Endothelial cell of umbilical vein (primary cell): Measurements from ENCODE around the gene GBF1. TPM values are rescaled to one million over a fixed set of nuclear protein-coding genes. Genes with fewer than 3 reads are reported as not detected.

Source experiments
- BruUV-seq: library from RNA; stranded (reverse); fragments of 400-500 nt; replicated peaks from 2 replicates; lab custom pipeline; 2021; lab: Mats Ljungman, UMichigan
- CTCF ChIA-PET: fragments of 300-600, 350-600 bp; sonication (Branson Sonifier 250); formaldehyde crosslinking; loops from one replicate; lab custom pipeline; 2021; ENCODE audit warnings: antibody characterized with exemption, inconsistent platforms; lab: Charles Lee
- POLR2A ChIA-PET: fragments of 300-600, 350-600 bp; sonication (Branson Sonifier 250); formaldehyde crosslinking; loops from one replicate; lab custom pipeline; 2021; ENCODE audit warnings: antibody characterized with exemption, inconsistent platforms; lab: Charles Lee
- DNase-seq: peaks from one replicate; pipeline ENCODE4 v3.0.0-alpha.2; 2011; ENCODE audit warnings: low read depth, low spot score
- FAIRE-seq: peaks from 2 replicates; lab custom pipeline; 2011; peaks lifted over from hg19 to GRCh38; lab: Jason Lieb, UNC
- H2AFZ ChIP-seq: 2 replicates; pipeline ENCODE4 v1.6.0; 2012; ENCODE audit warnings: low read depth, low read length, control low read depth, inconsistent platforms
- H3K27ac ChIP-seq: 2 replicates; pipeline ENCODE4 v1.5.1; 2011; ENCODE audit warnings: low read depth, mild to moderate bottlenecking, control low read depth, low read length, moderate library complexity; ENCODE audit not compliant: insufficient read depth
- H3K27me3 ChIP-seq, 2 experiments: 2 replicates each; pipeline versions ENCODE4 v1.6.0 to v1.6.1; 2011; ENCODE audit warnings: low read length in 2 of 2, mixed read lengths in 1 of 2; ENCODE audit not compliant: control insufficient read depth in 2 of 2, insufficient read depth in 2 of 2
- H3K36me3 ChIP-seq, 2 experiments: 2 replicates in 1 of 2; 3 replicates in 1 of 2; pipeline ENCODE4 v1.5.1; 2011; ENCODE audit warnings: low read length in 2 of 2, mild to moderate bottlenecking in 1 of 2, moderate library complexity in 1 of 2; ENCODE audit not compliant: control insufficient read depth in 2 of 2, insufficient read depth in 2 of 2; ENCODE audit errors: extremely low read depth in 1 of 2
- H3K4me1 ChIP-seq: 3 replicates; pipeline ENCODE4 v1.5.1; 2011; ENCODE audit warnings: mild to moderate bottlenecking, low read length; ENCODE audit not compliant: control insufficient read depth, insufficient read depth; ENCODE audit errors: extremely low read depth
- H3K4me2 ChIP-seq: 2 replicates; pipeline ENCODE4 v1.6.1; 2011; ENCODE audit warnings: low read length, control low read depth, mixed read lengths; ENCODE audit not compliant: insufficient read depth
- H3K4me3 ChIP-seq, 3 experiments: fragments of 200-600 bp in 1 of 3; sonication (generic), shearing (Covaris generic) in 1 of 3; replicated peaks in 1 of 3; 2 replicates each; pipeline ENCODE4 v1.5.1; 2011 to 2016; ENCODE audit warnings: control low read depth in 3 of 3, low read length in 3 of 3, mild to moderate bottlenecking in 2 of 3, inconsistent platforms in 1 of 3, low read depth in 1 of 3, moderate library complexity in 1 of 3; ENCODE audit not compliant: insufficient read depth in 1 of 3
- H3K79me2 ChIP-seq: 2 replicates; pipeline ENCODE4 v1.6.0; 2012; ENCODE audit warnings: low read length, inconsistent platforms; ENCODE audit not compliant: control insufficient read depth, insufficient read depth
- H3K9ac ChIP-seq: replicated peaks from 2 replicates; pipeline ENCODE3; 2011; ENCODE audit warnings: low read length, control low read depth; ENCODE audit not compliant: insufficient read depth; ENCODE audit errors: extremely low read depth
- H3K9me1 ChIP-seq: replicated peaks from 3 replicates; pipeline ENCODE4 v1.6.0; 2011; ENCODE audit warnings: mild to moderate bottlenecking, low read length; ENCODE audit not compliant: control insufficient read depth, insufficient read depth; ENCODE audit errors: extremely low read depth
- H3K9me3 ChIP-seq: replicated peaks from 2 replicates; pipeline ENCODE4 v1.5.1; 2012; ENCODE audit warnings: low read length, inconsistent platforms; ENCODE audit not compliant: control insufficient read depth, insufficient read depth
- H4K20me1 ChIP-seq: replicated peaks from 2 replicates; pipeline ENCODE3; 2011; ENCODE audit warnings: mild to moderate bottlenecking, low read length; ENCODE audit not compliant: control insufficient read depth, insufficient read depth; ENCODE audit errors: extremely low read depth
- EZH2 ChIP-seq: IDR thresholded peaks from 2 replicates; pipeline ENCODE4 v1.6.1; 2012; ENCODE audit warnings: borderline replicate concordance, low read depth, mild to moderate bottlenecking, moderate library complexity, low read length, inconsistent platforms; ENCODE audit not compliant: severe bottlenecking
- FOS ChIP-seq: IDR thresholded peaks from 2 replicates; pipeline ENCODE4 v1.6.1; 2011; ENCODE audit warnings: mild to moderate bottlenecking, low read length, moderate library complexity, borderline replicate concordance; ENCODE audit not compliant: insufficient read depth
- GATA2 ChIP-seq: IDR thresholded peaks from 2 replicates; pipeline ENCODE4 v1.7.0; 2011; ENCODE audit warnings: low read depth, mild to moderate bottlenecking, moderate library complexity, mixed read lengths, low read length; ENCODE audit not compliant: insufficient read length, insufficient read depth
- JUN ChIP-seq: IDR thresholded peaks from 2 replicates; pipeline ENCODE4 v1.6.1; 2011; ENCODE audit warnings: borderline replicate concordance, low read depth; ENCODE audit not compliant: insufficient read length, insufficient read depth
- MYC ChIP-seq: IDR thresholded peaks from one replicate; pipeline ENCODE4 v1.6.1; 2011; ENCODE audit warnings: mild to moderate bottlenecking, low read depth, low read length
- POLR2A ChIP-seq: IDR thresholded peaks from 2 replicates; pipeline ENCODE4 v1.6.1; 2012; ENCODE audit warnings: low read depth, mild to moderate bottlenecking, control low read depth, low read length
- POLR2AphosphoS5 ChIP-seq: IDR thresholded peaks from 2 replicates; pipeline ENCODE4 v1.6.1; 2012; ENCODE audit warnings: low read depth, mild to moderate bottlenecking, control low read depth, low read length, moderate library complexity; ENCODE audit not compliant: insufficient read depth
- dilution Hi-C: fragments of 300-500 bp; cut with MboI; formaldehyde crosslinking; loops from one replicate; pipeline ENCODE4 v1.15.0; 2019; ENCODE audit warnings: low sequenced_read_pairs; ENCODE audit not compliant: extremely low pct_ligation_motif_present
- intact Hi-C: fragments of 100-400 bp; cut with micrococcal nuclease; formaldehyde crosslinking; loops from one replicate; pipeline ENCODE4 v1.10.0; 2022
- polyA plus RNA-seq, 4 experiments: library from polyadenylated mRNA; depleted of rRNA in 3 of 4; stranded (reverse) in 3 of 4; unstranded in 1 of 4; fragments of >200 nt; gene quantifications; 2 replicates each; pipeline versions ENCODE4 v1.2.1 to v1.2.3, GENCODE V29; 2011 to 2012; ENCODE audit warnings: missing spikeins in 1 of 4
- total RNA-seq: library from RNA; stranded (reverse); gene quantifications from 2 replicates; pipeline ENCODE4 v1.2.3, GENCODE V29; 2021
- TF ChIP-seq, protein P1 (sequence below): IDR thresholded peaks from 2 replicates; pipeline ENCODE4 v1.6.1; 2011; ENCODE audit not compliant: insufficient read depth, insufficient read length
- TF ChIP-seq, protein P2 (sequence below), 2 donors: IDR thresholded peaks; 1 replicate in 1 of 2; 2 replicates in 1 of 2; pipeline ENCODE4 v1.5.1; 2011; ENCODE audit warnings: low read length in 2 of 2, mild to moderate bottlenecking in 2 of 2, moderate library complexity in 2 of 2, control low read depth in 1 of 2, inconsistent platforms in 1 of 2, low read depth in 1 of 2; ENCODE audit not compliant: insufficient read depth in 1 of 2; ENCODE audit errors: extremely low read depth in 1 of 2

Gene GBF1
- total and polyA plus RNA-seq, 2 donors (not counting 3 experiments of a cell fraction or from before 2014, with no cell fraction given), result 26.0 to 49.7 TPM

DNA sequence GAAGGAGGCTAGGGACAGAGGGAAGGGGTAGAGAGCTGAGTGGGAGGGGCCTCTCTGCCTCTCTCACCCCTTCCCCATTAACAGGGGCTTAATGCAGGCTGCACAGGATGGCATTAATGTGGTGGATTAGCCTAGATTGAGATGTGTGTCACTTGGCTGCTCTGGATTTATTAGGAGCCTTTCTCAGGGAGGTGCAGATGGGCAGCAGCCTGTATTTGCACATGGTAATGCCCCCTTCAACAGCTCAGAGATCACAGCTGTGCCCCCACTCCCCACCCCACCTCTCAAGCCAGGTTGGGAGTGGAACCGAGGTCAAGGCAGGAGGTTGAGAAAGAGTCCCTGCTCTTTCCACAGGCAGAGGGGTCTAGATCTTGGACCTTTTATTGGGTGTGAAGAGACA is 11.3 kb upstream of the GBF1 start:
- no TSS peak for BruUV-seq
- Histone ChIP-seq H3K4me1 (peaks cover 2% of the 10 kb centered on the region), H3K27ac (no peak overlapping the region), H3K27me3 (peaks cover 43 to 50% of the 10 kb centered on the region in 2 experiments), H2AFZ (no peak overlapping the region), H3K4me2 (no peak overlapping the region), H3K4me3 (no peak overlapping the region), H3K79me2 (no peaks in the 10 kb centered on the region), H4K20me1 (no peaks in the 10 kb centered on the region), H3K9me3 (no peaks in the 10 kb centered on the region), H3K36me3 (no peaks in the 10 kb centered on the region), H3K9me1 (no peaks in the 10 kb centered on the region), H3K9ac (no peak overlapping the region)
- CTCF ChIA-PET, result interaction anchor here (1.2 to 17.3 kb wide), 6 partner anchors 14 to 163 kb away, joined by 3 to 1402 read pairs (median 4); partner anchors contain the start of gene NFKB2
- no peak for FAIRE-seq
- TF ChIP-seq MYC (no peak), GATA2 (no peak), FOS (no peak), POLR2AphosphoS5 (no peak), EZH2 (no peak), JUN (no peak), POLR2A (no peak)
- TF ChIP-seq, protein P1, sequence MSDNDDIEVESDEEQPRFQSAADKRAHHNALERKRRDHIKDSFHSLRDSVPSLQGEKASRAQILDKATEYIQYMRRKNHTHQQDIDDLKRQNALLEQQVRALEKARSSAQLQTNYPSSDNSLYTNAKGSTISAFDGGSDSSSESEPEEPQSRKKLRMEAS, result no peak
- TF ChIP-seq, protein P2, sequence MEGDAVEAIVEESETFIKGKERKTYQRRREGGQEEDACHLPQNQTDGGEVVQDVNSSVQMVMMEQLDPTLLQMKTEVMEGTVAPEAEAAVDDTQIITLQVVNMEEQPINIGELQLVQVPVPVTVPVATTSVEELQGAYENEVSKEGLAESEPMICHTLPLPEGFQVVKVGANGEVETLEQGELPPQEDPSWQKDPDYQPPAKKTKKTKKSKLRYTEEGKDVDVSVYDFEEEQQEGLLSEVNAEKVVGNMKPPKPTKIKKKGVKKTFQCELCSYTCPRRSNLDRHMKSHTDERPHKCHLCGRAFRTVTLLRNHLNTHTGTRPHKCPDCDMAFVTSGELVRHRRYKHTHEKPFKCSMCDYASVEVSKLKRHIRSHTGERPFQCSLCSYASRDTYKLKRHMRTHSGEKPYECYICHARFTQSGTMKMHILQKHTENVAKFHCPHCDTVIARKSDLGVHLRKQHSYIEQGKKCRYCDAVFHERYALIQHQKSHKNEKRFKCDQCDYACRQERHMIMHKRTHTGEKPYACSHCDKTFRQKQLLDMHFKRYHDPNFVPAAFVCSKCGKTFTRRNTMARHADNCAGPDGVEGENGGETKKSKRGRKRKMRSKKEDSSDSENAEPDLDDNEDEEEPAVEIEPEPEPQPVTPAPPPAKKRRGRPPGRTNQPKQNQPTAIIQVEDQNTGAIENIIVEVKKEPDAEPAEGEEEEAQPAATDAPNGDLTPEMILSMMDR (IDR thresholded peaks at IDR 0.05; ENCODE audit: extremely low read depth in 1 of 2, insufficient read depth in 1 of 2, low read depth in 1 of 2, low read length in 2 of 2), result no peak
- dilution Hi-C loops (loop anchor here (25.0 kb wide), 1 partner anchor 128 kb away; no protein-coding TSS in a partner anchor), intact Hi-C loops (loop anchor here (5.0 kb wide), 1 partner anchor 348 kb away; no protein-coding TSS in a partner anchor)
- DNase-seq, result no peak
- POLR2A ChIA-PET, result no interaction called here
